GM21367 (cell line): ENCODE data around the gene SEC11A.

Source experiments
- ATAC-seq: cut with Tn5 transposase; IDR thresholded peaks from one replicate; pipeline ENCODE4 v1.9.1; 2021; ENCODE audit not compliant: unreplicated experiment

Gene SEC11A

DNA sequence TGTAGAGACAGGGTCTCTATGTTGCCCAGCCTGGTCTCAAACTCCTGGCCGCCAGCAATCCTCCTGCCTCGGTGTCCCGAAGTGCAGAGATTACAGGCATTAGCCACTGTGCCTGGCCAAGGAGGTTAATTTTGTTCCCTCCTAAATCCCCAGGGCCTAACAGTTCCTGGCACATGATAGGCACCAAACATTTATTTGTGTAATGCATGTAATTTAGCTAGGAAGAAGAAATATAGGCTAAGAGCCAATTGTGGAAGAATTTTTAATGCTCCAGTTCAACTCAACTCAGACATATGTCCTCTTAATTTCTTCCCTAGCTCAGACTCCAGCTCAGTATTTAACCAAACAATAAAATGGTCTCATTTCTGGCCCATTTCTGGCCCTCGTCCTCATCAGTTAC lies 24.8 kb upstream of the SEC11A start:
- no peak for ATAC-seq

DNA sequence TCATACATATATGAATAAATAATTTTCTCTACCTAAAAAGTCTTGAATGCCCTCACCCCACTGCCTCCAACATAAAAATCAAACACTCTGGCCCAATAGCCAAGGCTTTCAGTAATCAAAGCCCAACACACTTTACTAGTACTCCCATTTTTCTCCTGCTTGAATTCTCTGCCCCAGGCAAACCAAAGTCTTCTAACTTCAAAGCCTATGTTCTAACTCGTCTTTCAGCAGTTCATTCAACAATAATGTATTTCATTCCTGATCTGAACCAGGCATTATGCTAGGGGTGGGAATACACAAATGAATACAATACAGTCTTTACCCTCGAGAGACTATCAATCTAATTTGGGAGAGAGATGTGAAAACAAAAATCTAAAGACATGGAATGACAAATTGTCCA lies 21.1 kb upstream of the SEC11A start:
- no peak for ATAC-seq

GRCh38 chr15:84736375-84736774 lies 20.4 kb upstream of the SEC11A start:
- peak; percentile 46 for ATAC-seq

- peak; percentile 21 for ATAC-seq
Observed at GRCh38 chr15:84735480-84736061, 19.6 kb upstream of the SEC11A start.

DNA sequence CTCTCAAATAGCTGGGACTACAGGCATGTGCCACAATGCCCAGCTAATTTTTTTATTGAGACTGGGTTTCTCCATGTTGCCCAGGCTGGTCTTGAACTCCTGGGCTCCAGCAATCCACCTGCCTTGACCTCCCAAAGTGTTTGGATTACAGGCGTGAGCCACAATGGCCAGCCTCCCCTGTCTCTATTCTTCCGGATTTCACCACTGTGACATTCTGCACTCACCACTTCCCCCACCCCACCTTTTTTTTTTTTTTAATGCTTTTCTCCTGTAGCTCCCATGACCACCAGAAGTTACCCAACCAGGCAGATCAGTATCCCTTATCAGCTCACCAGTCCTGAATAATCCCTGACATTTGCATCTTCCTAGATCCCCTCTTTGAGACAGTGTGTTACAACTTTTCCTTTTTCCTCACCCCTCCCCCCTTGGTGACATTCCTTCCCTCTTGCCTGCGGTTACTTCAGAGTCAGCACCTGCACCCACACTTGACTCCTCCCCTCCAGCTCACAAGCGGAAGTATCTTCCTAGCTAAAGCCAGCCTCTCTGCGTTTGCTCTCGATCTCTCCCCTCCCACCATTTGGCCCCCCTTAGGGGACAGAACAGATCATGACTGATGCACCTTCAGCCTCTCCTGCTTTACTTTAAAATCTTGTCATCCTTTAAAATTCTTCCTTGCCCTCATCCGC lies 19.0 kb upstream of the SEC11A start:
- ATAC-seq: peak; percentile 59

GRCh38 chr15:84731774-84732173 lies 15.8 kb upstream of the SEC11A start:
- no peak for ATAC-seq

GRCh38 chr15:84727429-84727828 lies 11.5 kb upstream of the SEC11A start:
- no peak for ATAC-seq

DNA sequence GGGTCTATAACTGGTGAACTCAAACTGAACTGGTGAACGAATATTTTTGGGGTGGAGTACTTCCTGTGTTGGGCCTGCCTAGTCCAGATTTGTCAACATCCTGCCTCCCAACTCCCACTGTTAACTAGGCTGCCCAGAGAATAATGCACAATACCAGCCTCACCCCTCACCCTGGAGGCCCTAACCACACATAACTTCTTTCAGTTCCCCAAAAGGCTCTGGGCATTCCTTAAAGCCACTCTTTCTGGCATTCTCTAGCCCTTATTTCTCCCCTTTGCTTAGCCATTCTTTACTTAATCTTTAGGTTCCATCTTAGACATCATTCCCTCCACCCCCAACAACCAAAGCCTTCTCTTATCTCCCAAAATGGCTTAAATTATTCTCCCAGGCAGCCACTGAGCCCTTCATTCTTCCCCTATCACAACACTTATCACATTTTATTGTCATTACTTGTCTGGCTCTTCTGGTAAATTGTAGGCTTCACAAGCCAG lies 9.1 kb upstream of the SEC11A start:
- no peak for ATAC-seq

- no peak for ATAC-seq
Observed at GRCh38 chr15:84722628-84723027, 6.7 kb upstream of the SEC11A start.

- ATAC-seq: no peak
Observed at GRCh38 chr15:84721371-84721770, 5.4 kb upstream of the SEC11A start.

GRCh38 chr15:84715441-84716035 lies 401 bp downstream of the SEC11A start:
- no peak for ATAC-seq

DNA sequence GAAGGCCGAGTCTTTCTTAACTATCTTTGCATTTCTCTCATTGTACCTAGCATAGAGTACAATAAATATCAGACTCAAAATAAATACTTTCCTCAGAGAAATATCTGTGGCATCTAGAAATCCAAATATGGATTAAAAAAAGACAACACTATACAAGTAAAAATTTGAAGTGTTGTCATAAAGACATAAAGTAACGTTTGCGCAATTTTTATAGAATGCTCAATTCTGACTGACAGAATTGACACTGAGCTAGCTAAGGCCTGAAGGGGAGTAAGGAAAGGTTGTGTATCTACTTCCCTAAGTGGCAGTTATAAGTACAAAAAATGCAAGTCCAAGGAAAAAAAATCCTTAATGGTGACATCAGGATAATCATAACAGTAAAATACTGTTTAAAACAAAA lies 1.1 kb downstream of the SEC11A start:
- ATAC-seq: no peak

GRCh38 chr15:84714372-84714771 lies 1.6 kb downstream of the SEC11A start:
- ATAC-seq: no peak

DNA sequence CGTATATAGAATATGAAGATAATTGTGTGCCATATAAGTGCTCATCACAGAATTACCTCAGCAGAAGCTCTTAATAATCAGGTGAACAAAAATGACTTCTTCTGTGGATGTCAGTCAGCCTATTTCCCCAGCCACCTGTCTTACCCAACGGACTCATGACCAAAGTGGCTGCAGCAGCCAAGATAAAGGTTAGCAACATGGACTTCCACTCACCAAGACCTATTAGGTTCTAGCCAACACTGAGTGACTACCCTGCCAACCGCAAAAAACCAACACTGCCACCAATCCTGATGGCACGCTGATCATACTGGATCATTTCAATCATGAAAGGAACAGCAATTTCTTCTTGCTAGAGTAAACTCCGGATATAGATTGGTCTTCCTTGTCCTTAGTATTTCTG lies 12.1 kb downstream of the SEC11A start:
- ATAC-seq: no peak

DNA sequence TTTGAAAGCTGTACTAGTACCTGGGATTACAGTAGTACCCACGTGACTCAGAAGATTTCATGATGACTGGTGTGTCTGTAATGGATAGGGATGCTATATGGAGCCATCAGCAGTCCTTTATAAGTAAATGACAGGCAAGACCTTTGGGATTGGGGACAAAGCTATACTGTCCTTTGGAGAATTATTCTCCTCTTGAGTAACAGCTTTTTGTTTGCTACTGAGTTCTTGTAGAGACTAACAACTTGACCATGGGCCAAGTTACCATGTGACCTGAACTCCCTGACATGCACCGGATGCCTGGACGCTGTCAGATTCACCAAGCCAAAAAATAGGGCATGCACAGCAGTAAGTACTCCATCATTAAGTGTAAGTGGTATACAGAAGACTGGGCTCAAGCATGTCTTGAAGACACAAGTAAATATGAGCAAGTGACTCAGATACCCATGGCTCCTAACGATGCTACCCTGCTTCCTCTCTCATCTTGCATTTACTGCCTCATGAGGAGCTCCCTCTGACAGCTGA lies 12.9 kb downstream of the SEC11A start:
- no peak for ATAC-seq

- no peak for ATAC-seq
Observed at GRCh38 chr15:84699538-84700191, 16.3 kb downstream of the SEC11A start.

GRCh38 chr15:84697236-84697990 lies 18.5 kb downstream of the SEC11A start:
- ATAC-seq: no peak

GRCh38 chr15:84696757-84697156 lies 19.2 kb downstream of the SEC11A start:
- no peak for ATAC-seq

GRCh38 chr15:84690342-84690741 lies 25.6 kb downstream of the SEC11A start:
- no peak for ATAC-seq

- no peak for ATAC-seq
Observed at GRCh38 chr15:84689858-84690257, 26.1 kb downstream of the SEC11A start.

GRCh38 chr15:84686446-84686845 lies 29.5 kb downstream of the SEC11A start:
- ATAC-seq: peak; percentile 56
